GM18507 (cell line): ENCODE data around the gene ZNF182.
"Not testable (repeated sequence)": the region's sequence is repeated elsewhere in the genome, so short reads cannot be mapped to it uniquely, and the experiment has no call there.

Experiments used
- DNase-seq: peaks from one replicate; pipeline ENCODE4 v3.0.0; 2011; ENCODE audit warnings: low read depth; ENCODE audit not compliant: insufficient read length; ENCODE audit errors: extremely low spot score
- FAIRE-seq: peaks from 2 replicates; lab custom pipeline; 2011; peaks lifted over from hg19 to GRCh38; lab: Jason Lieb, UNC

ZNF182 gene

GRCh38 chrX:47933946-47934345 is 69.8 kb downstream of the ZNF182 start:
- no peak for FAIRE-seq
- DNase-seq: no peak

GRCh38 chrX:47931970-47932369 is 71.8 kb downstream of the ZNF182 start:
- not testable (repeated sequence) for DNase-seq, FAIRE-seq

- FAIRE-seq: peak; percentile 60
Measured at GRCh38 chrX:47927212-47927611, 76.6 kb downstream of the ZNF182 start.

More at GRCh38 chrX:47927212-47927611, 76.6 kb downstream of the ZNF182 start:
- no peak for DNase-seq
